ENCODE results near the gene GNB1. TPM values are rescaled to one million over a fixed set of nuclear protein-coding genes. Genes with fewer than 3 reads are reported as not detected.

The GNB1 gene
- polyA plus RNA-seq, 3 donors = 41.9 to 357 (median 111) TPM

DNA sequence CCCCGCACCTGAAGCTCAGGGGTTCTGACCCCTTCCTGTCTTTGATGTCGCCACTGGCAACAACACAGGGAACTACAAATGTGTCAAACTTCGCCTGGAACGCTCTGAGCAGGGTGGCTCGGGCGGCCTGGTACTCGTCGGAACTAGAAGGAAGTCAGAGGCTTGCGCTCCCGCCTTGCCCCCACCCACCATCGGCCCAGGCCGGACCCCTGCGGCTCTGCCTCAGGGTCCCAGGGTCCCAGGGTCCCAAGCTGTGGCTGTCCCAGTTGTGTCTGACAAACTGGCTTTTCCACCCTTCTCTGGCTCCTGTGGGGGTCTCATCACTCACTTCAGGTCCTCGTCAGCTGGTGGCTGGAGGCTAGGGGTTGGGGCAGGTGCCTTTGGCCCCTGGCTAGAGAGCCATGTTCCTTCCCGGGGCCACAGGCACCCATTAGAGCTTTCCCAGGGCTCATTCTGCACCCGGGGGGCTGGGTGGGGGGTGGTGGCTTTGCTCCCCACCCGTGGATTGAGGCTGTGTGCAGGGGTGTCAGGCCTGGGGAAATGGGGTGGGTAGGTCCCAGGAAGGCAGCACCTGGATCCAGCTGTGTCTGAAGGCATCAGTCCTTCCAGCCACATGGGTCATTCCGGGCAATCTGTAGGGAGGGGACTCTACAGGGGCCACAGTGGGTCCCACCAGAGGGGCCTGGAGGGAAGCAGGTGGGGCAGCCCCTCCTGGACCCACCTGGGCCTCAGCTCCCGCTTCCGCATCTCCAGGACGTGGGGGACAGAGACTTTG, 36.2 kb upstream of the GNB1 start:
- Histone ChIP-seq H3K4me2 (replicated peaks; ENCODE audit: extremely low read depth, low read length, poor library complexity, severe bottlenecking) (no peak overlapping the region), H3K27ac (ENCODE audit: low read depth in 1 of 2, low read length in 2 of 2) (no peak overlapping the region), H4K20me1 (ENCODE audit: insufficient read depth, low read length) (no peaks in the 10 kb centered on the region), H3K79me2 (ENCODE audit: insufficient read depth, low read length) (no peaks in the 10 kb centered on the region), H3K4me1 (ENCODE audit: control insufficient read depth in 1 of 2, insufficient read depth in 2 of 2, low read length in 2 of 2) (no peaks in the 10 kb centered on the region), H3K9ac (ENCODE audit: insufficient read depth, low read length, poor library complexity, severe bottlenecking) (no peak overlapping the region), H2AFZ (ENCODE audit: insufficient read depth, low read depth, low read length, poor library complexity, severe bottlenecking) (no peak overlapping the region), H3K27me3 (ENCODE audit: control insufficient read depth in 2 of 2, insufficient read depth in 2 of 2, low read length in 2 of 2) (no peaks in the 10 kb centered on the region), H3K4me3 (replicated peaks in 1 of 3; ENCODE audit: low read depth in 2 of 3, low read length in 3 of 3) (no peak overlapping the region), H3K9me3 (replicated peaks in 1 of 2; ENCODE audit: control insufficient read depth in 1 of 2, insufficient read depth in 1 of 2, low read length in 2 of 2) (no peaks in the 10 kb centered on the region), H3K36me3 (replicated peaks in 1 of 2; ENCODE audit: control insufficient read depth in 1 of 2, insufficient read depth in 2 of 2, low read length in 2 of 2) (no peaks in the 10 kb centered on the region)
- TF ChIP-seq, protein P1, sequence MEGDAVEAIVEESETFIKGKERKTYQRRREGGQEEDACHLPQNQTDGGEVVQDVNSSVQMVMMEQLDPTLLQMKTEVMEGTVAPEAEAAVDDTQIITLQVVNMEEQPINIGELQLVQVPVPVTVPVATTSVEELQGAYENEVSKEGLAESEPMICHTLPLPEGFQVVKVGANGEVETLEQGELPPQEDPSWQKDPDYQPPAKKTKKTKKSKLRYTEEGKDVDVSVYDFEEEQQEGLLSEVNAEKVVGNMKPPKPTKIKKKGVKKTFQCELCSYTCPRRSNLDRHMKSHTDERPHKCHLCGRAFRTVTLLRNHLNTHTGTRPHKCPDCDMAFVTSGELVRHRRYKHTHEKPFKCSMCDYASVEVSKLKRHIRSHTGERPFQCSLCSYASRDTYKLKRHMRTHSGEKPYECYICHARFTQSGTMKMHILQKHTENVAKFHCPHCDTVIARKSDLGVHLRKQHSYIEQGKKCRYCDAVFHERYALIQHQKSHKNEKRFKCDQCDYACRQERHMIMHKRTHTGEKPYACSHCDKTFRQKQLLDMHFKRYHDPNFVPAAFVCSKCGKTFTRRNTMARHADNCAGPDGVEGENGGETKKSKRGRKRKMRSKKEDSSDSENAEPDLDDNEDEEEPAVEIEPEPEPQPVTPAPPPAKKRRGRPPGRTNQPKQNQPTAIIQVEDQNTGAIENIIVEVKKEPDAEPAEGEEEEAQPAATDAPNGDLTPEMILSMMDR (IDR thresholded peaks at IDR 0.05) = no peak
- no peak overlapping the region for H3K27ac Mint-ChIP-seq
- WGBS (ENCODE audit: insufficient coverage) = 87% methylated on average over 19 of the region's 21 CpGs
- no peak for DNase-seq
- H3K9me3 Mint-ChIP-seq = peaks cover 0 to 4% (median 0%) of the 10 kb centered on the region in 7 donors
- intact Hi-C loops (cut with micrococcal nuclease) = no loop called here
- peaks cover 5 to 7% (median 5%) of the 10 kb centered on the region in 3 donors for H3K27me3 Mint-ChIP-seq (ENCODE audit: low read depth in 3 of 3)
- no peak overlapping the region for H3K4me3 Mint-ChIP-seq
- H3K4me1 Mint-ChIP-seq = no peaks in the 10 kb centered on the region
- no peaks in the 10 kb centered on the region for H3K36me3 Mint-ChIP-seq

DNA sequence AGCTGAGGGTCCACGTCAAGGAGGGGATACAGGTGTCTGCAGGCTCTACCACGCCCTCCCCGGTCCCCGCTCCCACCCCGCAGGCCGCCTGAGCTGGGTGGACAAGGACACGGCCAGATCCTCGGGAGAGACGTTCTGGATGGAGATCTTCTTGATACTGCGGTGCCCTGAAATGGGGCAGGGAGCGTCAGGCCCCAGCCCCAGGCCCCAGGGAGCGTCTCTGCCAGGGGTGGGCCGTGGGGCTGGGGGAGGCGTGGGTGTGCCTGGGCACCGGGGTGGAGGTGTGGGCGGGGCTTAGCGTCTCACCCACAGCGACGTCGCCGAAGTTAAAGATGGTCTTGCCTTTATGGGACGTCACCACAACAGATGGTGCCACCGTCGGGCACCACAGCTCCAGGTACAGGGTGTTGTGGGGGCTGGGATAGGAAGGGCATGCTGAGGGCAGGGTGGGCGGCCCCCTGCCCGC, 35.5 kb upstream of the GNB1 start:
- intact Hi-C loops (cut with micrococcal nuclease) = no loop called here
- H3K4me2 ChIP-seq (replicated peaks; ENCODE audit: extremely low read depth, low read length, poor library complexity, severe bottlenecking) = no peak overlapping the region
- H3K27me3 ChIP-seq (ENCODE audit: control insufficient read depth in 2 of 2, insufficient read depth in 2 of 2, low read length in 2 of 2) = no peaks in the 10 kb centered on the region
- H3K4me1 ChIP-seq (ENCODE audit: control insufficient read depth in 1 of 2, insufficient read depth in 2 of 2, low read length in 2 of 2) = no peaks in the 10 kb centered on the region
- TF ChIP-seq, protein P1 (IDR thresholded peaks at IDR 0.05) = no peak
- Mint-ChIP-seq H3K4me1 (no peaks in the 10 kb centered on the region), H3K27me3 (ENCODE audit: low read depth in 3 of 3) (peaks cover 5 to 6% (median 5%) of the 10 kb centered on the region in 3 donors), H3K36me3 (no peaks in the 10 kb centered on the region), H3K4me3 (no peak overlapping the region), H3K27ac (no peak overlapping the region), H3K9me3 (peaks cover 0 to 4% (median 0%) of the 10 kb centered on the region in 7 donors)
- H3K9me3 ChIP-seq (replicated peaks in 1 of 2; ENCODE audit: control insufficient read depth in 1 of 2, insufficient read depth in 1 of 2, low read length in 2 of 2) = no peaks in the 10 kb centered on the region
- no peaks in the 10 kb centered on the region for H3K79me2 ChIP-seq (ENCODE audit: insufficient read depth, low read length)
- 87% methylated on average over 24 of the region's 26 CpGs for WGBS (ENCODE audit: insufficient coverage)
- no peaks in the 10 kb centered on the region for H4K20me1 ChIP-seq (ENCODE audit: insufficient read depth, low read length)
- no peak overlapping the region for H3K9ac ChIP-seq (ENCODE audit: insufficient read depth, low read length, poor library complexity, severe bottlenecking)
- no peaks in the 10 kb centered on the region for H3K36me3 ChIP-seq (replicated peaks in 1 of 2; ENCODE audit: control insufficient read depth in 1 of 2, insufficient read depth in 2 of 2, low read length in 2 of 2)
- no peak overlapping the region for H3K4me3 ChIP-seq (replicated peaks in 1 of 3; ENCODE audit: low read depth in 2 of 3, low read length in 3 of 3)
- H2AFZ ChIP-seq (ENCODE audit: insufficient read depth, low read depth, low read length, poor library complexity, severe bottlenecking) = no peak overlapping the region
- no peak for DNase-seq
- H3K27ac ChIP-seq (ENCODE audit: low read depth in 1 of 2, low read length in 2 of 2) = no peak overlapping the region
